Brain microvascular endothelial cell (primary cell): ENCODE results near the gene PEX13.

ENCODE experiments used
- DNase-seq: peaks from one replicate; pipeline ENCODE4 v3.0.0-alpha.2; 2020
- H3K27ac ChIP-seq: fragments of 250-450 bp; sonication (Bioruptor Pico); 2 replicates; pipeline ENCODE4 v1.5.1; 2020; ENCODE audit warnings: mild to moderate bottlenecking, moderate library complexity
- H3K27me3 ChIP-seq: fragments of 250-450 bp; sonication (Bioruptor Pico); replicated peaks from 2 replicates; pipeline ENCODE4 v1.5.1; 2020; ENCODE audit warnings: mild to moderate bottlenecking
- H3K36me3 ChIP-seq: fragments of 250-450 bp; sonication (Bioruptor Pico); replicated peaks from 2 replicates; pipeline ENCODE4 v1.5.1; 2020; ENCODE audit warnings: mild to moderate bottlenecking
- H3K4me3 ChIP-seq: 2 replicates; pipeline ENCODE4 v1.5.1; 2011; ENCODE audit warnings: low read depth, mild to moderate bottlenecking, control low read depth, low read length, moderate library complexity
- in situ Hi-C: cut with HindIII; loops from 2 replicates; pipeline ENCODE4 v1.10.0; 2017; ENCODE audit warnings: low sequenced_read_pairs, low pct_ligation_motif_present
- TF ChIP-seq, protein P1 (sequence below): IDR thresholded peaks from 2 replicates; pipeline ENCODE4 v1.5.1; 2011; ENCODE audit warnings: low read depth, mild to moderate bottlenecking, moderate library complexity, low read length, control low read depth, inconsistent platforms; ENCODE audit errors: missing control alignments

PEX13 gene

GRCh38 chr2:61042807-61043206 lies 25.3 kb downstream of the PEX13 start:
- Histone ChIP-seq H3K27ac (no peak overlapping the region), H3K4me3 (no peak overlapping the region), H3K27me3 (no peaks in the 10 kb centered on the region), H3K36me3 (no peaks in the 10 kb centered on the region)
- DNase-seq, result no peak
- in situ Hi-C loops, result no loop called here
- TF ChIP-seq, protein P1, sequence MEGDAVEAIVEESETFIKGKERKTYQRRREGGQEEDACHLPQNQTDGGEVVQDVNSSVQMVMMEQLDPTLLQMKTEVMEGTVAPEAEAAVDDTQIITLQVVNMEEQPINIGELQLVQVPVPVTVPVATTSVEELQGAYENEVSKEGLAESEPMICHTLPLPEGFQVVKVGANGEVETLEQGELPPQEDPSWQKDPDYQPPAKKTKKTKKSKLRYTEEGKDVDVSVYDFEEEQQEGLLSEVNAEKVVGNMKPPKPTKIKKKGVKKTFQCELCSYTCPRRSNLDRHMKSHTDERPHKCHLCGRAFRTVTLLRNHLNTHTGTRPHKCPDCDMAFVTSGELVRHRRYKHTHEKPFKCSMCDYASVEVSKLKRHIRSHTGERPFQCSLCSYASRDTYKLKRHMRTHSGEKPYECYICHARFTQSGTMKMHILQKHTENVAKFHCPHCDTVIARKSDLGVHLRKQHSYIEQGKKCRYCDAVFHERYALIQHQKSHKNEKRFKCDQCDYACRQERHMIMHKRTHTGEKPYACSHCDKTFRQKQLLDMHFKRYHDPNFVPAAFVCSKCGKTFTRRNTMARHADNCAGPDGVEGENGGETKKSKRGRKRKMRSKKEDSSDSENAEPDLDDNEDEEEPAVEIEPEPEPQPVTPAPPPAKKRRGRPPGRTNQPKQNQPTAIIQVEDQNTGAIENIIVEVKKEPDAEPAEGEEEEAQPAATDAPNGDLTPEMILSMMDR, result no peak

- TF ChIP-seq, protein P1, result no peak
- H3K27me3 ChIP-seq, result no peaks in the 10 kb centered on the region
- H3K27ac ChIP-seq, result no peak overlapping the region
- DNase-seq, result no peak
- in situ Hi-C loops, result no loop called here
- H3K36me3 ChIP-seq, result peaks cover 9% of the 10 kb centered on the region
- H3K4me3 ChIP-seq, result no peak overlapping the region
Measured at GRCh38 chr2:61044636-61045035, 27.1 kb downstream of the PEX13 start.

- no peak overlapping the region for H3K4me3 ChIP-seq
- TF ChIP-seq, protein P1, result no peak
- DNase-seq, result no peak
- no peak overlapping the region for H3K27ac ChIP-seq
- in situ Hi-C loops, result no loop called here
- H3K36me3 ChIP-seq, result peaks cover 11% of the 10 kb centered on the region
- no peaks in the 10 kb centered on the region for H3K27me3 ChIP-seq
Measured at GRCh38 chr2:61045226-61045625, 27.7 kb downstream of the PEX13 start.

GRCh38 chr2:61045999-61046398 lies 28.5 kb downstream of the PEX13 start:
- TF ChIP-seq, protein P1, result no peak
- no peak for DNase-seq
- no peak overlapping the region for H3K27ac ChIP-seq
- peaks cover 16% of the 10 kb centered on the region for H3K36me3 ChIP-seq
- in situ Hi-C loops, result no loop called here
- H3K4me3 ChIP-seq, result no peak overlapping the region
- H3K27me3 ChIP-seq, result no peaks in the 10 kb centered on the region

DNA sequence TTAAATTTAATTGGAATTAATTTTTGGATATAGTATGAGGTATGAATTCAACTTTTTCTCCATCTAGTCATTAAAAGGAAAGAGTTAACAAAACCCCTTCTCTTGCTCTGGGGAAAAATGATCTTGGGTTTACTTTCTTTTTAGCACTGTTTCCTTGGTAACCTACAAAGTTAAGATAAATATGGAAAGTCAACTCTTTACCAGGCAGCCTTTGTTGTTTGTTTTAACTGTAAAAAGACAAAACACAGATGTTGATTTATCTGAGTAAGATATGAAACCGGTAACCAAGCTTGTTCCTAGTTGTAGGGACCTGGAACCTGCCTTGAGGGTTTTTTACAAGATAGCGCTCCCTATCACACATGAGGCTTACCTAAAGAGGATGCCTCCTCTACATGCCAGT lies 38.0 kb downstream of the PEX13 start:
- Histone ChIP-seq H3K27me3 (no peaks in the 10 kb centered on the region), H3K27ac (no peak overlapping the region), H3K36me3 (peaks cover 4% of the 10 kb centered on the region), H3K4me3 (no peak overlapping the region)
- TF ChIP-seq, protein P1, result no peak
- no peak for DNase-seq
- in situ Hi-C loops, result no loop called here

GRCh38 chr2:61057562-61057961 lies 40.0 kb downstream of the PEX13 start:
- no peak overlapping the region for H3K4me3 ChIP-seq
- H3K36me3 ChIP-seq, result no peaks in the 10 kb centered on the region
- H3K27ac ChIP-seq, result no peak overlapping the region
- TF ChIP-seq, protein P1, result no peak
- no peaks in the 10 kb centered on the region for H3K27me3 ChIP-seq
- no peak for DNase-seq
- in situ Hi-C loops, result no loop called here
